HEK293 (cell line): ENCODE results near the gene CACNA2D4.

Source experiments
- ELK4 ChIP-seq: IDR thresholded peaks from 2 replicates; pipeline ENCODE4 v1.6.1; 2011; ENCODE audit warnings: mild to moderate bottlenecking, low read depth, low read length, borderline replicate concordance
- KLF7 ChIP-seq: fragments of 450-650 bp; formaldehyde crosslinking; IDR thresholded peaks from 2 replicates; pipeline ENCODE4 v1.5.1; 2016; ENCODE audit warnings: missing biosample characterization, missing genetic modification characterization, borderline replicate concordance
- SP3 ChIP-seq: fragments of 450-650 bp; formaldehyde crosslinking; IDR thresholded peaks from 2 replicates; pipeline ENCODE4 v1.5.1; 2016; ENCODE audit warnings: missing biosample characterization, missing genetic modification characterization
- SP7 ChIP-seq: fragments of 450-650 bp; formaldehyde crosslinking; IDR thresholded peaks from 2 replicates; pipeline ENCODE4 v1.5.1; 2016; ENCODE audit warnings: missing biosample characterization, missing genetic modification characterization
- YY1 ChIP-seq: fragments of 450-650 bp; formaldehyde crosslinking; IDR thresholded peaks from 2 replicates; pipeline ENCODE4 v1.5.1; 2018; ENCODE audit warnings: missing biosample characterization, missing genetic modification characterization
- YY2 ChIP-seq: fragments of 450-650 bp; formaldehyde crosslinking; IDR thresholded peaks from 2 replicates; pipeline ENCODE4 v1.5.1; 2016; ENCODE audit warnings: missing biosample characterization, missing genetic modification characterization
- ZBTB17 ChIP-seq: fragments of 450-650 bp; formaldehyde crosslinking; IDR thresholded peaks from 2 replicates; pipeline ENCODE4 v1.5.1; 2016; ENCODE audit warnings: missing biosample characterization, missing genetic modification characterization
- ZNF280D ChIP-seq: fragments of 450-650 bp; formaldehyde crosslinking; IDR thresholded peaks from 2 replicates; pipeline ENCODE4 v1.5.1; 2016; ENCODE audit warnings: missing biosample characterization, missing genetic modification characterization
- ZNF311 ChIP-seq: fragments of 450-650 bp; formaldehyde crosslinking; IDR thresholded peaks from 2 replicates; pipeline ENCODE4 v1.5.1; 2017; ENCODE audit warnings: missing biosample characterization, missing genetic modification characterization, borderline replicate concordance
- ZNF335 ChIP-seq: fragments of 450-650 bp; formaldehyde crosslinking; conservative IDR thresholded peaks from 2 replicates; pipeline ENCODE4 v1.5.1; 2016; ENCODE audit warnings: missing biosample characterization, missing genetic modification characterization
- ZNF350 ChIP-seq: fragments of 450-650 bp; formaldehyde crosslinking; IDR thresholded peaks from 2 replicates; pipeline ENCODE4 v1.5.0; 2017; ENCODE audit warnings: missing biosample characterization, mild to moderate bottlenecking, missing genetic modification characterization
- ZNF510 ChIP-seq: fragments of 450-650 bp; formaldehyde crosslinking; IDR thresholded peaks from 2 replicates; pipeline ENCODE4 v1.5.1; 2018; ENCODE audit warnings: mild to moderate bottlenecking, missing genetic modification characterization, missing biosample characterization; ENCODE audit not compliant: insufficient replicate concordance
- ZNF513 ChIP-seq: fragments of 450-650 bp; IDR thresholded peaks from 2 replicates; pipeline ENCODE4 v1.5.1; 2018; ENCODE audit warnings: missing biosample characterization, missing genetic modification characterization
- ZNF692 ChIP-seq: fragments of 450-650 bp; formaldehyde crosslinking; IDR thresholded peaks from 2 replicates; pipeline ENCODE4 v1.5.1; 2016; ENCODE audit warnings: missing biosample characterization, missing genetic modification characterization
- ZSCAN23 ChIP-seq: fragments of 450-650 bp; formaldehyde crosslinking; IDR thresholded peaks from 2 replicates; pipeline ENCODE4 v1.5.1; 2016; ENCODE audit warnings: missing biosample characterization, missing genetic modification characterization
- TF ChIP-seq, protein P1 (sequence below): fragments of 450-650 bp; formaldehyde crosslinking; IDR thresholded peaks from 2 replicates; pipeline ENCODE4 v1.5.1; 2016; ENCODE audit warnings: missing biosample characterization, missing genetic modification characterization
- TF ChIP-seq, protein P2 (sequence below): fragments of 450-650 bp; formaldehyde crosslinking; IDR thresholded peaks from 2 replicates; pipeline ENCODE4 v1.5.1; 2016; ENCODE audit warnings: missing biosample characterization, missing genetic modification characterization
- TF ChIP-seq, protein P3 (sequence below): fragments of 450-650 bp; formaldehyde crosslinking; IDR thresholded peaks from 2 replicates; pipeline ENCODE4 v1.5.1; 2016; ENCODE audit warnings: missing biosample characterization, missing genetic modification characterization

CACNA2D4 gene

DNA sequence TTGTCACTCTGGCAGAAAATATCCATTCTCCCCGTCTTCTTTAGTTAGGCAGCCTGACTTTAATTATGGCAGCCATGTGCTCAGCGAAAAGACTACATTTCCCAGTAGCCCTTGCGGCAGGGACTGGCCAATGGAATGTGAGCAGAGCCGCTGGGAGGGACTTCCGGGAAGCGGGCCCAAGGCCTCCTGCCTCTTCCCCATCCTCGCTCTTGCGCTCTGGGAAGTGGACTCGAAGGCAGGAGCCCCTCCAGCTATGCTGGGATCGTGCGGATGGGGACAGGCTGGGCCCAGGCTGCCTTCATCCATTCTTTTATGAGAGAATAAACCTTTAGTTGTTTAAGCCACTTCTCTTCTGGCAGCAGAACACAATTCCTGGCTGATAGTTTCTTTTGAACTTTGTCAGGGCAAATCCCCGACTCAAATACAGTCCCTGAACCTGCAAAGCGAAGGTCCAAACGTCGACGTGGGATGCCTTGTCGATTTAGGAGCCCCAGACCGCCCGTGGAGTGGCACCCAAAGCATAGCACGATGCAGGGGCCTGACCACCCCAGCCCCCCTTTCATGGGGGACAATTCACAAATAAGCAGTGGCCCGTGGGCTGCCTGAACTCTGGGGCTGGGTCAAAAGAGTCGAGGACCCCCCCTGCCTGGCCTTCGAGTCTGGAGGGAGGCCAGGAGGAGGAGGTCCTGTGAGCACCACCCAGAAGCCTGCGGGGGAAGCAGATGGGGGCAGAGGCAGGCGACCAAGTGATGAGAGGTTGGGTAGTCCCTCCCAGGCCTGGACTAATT lies 113.7 kb downstream of the CACNA2D4 start (continued):
- TF ChIP-seq ZNF280D (tag by site-specific recombination) (peak; percentile 64; the same call in 1 of the 2 replicates), ZNF510 (tag by site-specific recombination) (no peak), YY2 (tag by site-specific recombination) (peak; percentile 68), ZSCAN23 (tag by site-specific recombination) (no peak), ZNF335 (tag by site-specific recombination) (peak; percentile 70), ZNF350 (tag by site-specific recombination) (no peak), ZNF311 (tag by site-specific recombination) (no peak), ELK4 (no peak), ZBTB17 (tag by site-specific recombination) (peak; percentile 53; the same call in 1 of the 2 replicates), YY1 (tag by site-specific recombination) (peak; percentile 68), ZNF692 (tag by site-specific recombination) (peak; percentile 60; the same call in 1 of the 2 replicates), KLF7 (tag by site-specific recombination) (no peak), ZNF513 (peak; percentile 79), SP3 (tag by site-specific recombination) (peak; percentile 55; the same call in 1 of the 2 replicates), SP7 (tag by site-specific recombination) (0 out of 2 replicates have a peak, but pooled peaks have one; percentile 12)
- TF ChIP-seq, protein P1, sequence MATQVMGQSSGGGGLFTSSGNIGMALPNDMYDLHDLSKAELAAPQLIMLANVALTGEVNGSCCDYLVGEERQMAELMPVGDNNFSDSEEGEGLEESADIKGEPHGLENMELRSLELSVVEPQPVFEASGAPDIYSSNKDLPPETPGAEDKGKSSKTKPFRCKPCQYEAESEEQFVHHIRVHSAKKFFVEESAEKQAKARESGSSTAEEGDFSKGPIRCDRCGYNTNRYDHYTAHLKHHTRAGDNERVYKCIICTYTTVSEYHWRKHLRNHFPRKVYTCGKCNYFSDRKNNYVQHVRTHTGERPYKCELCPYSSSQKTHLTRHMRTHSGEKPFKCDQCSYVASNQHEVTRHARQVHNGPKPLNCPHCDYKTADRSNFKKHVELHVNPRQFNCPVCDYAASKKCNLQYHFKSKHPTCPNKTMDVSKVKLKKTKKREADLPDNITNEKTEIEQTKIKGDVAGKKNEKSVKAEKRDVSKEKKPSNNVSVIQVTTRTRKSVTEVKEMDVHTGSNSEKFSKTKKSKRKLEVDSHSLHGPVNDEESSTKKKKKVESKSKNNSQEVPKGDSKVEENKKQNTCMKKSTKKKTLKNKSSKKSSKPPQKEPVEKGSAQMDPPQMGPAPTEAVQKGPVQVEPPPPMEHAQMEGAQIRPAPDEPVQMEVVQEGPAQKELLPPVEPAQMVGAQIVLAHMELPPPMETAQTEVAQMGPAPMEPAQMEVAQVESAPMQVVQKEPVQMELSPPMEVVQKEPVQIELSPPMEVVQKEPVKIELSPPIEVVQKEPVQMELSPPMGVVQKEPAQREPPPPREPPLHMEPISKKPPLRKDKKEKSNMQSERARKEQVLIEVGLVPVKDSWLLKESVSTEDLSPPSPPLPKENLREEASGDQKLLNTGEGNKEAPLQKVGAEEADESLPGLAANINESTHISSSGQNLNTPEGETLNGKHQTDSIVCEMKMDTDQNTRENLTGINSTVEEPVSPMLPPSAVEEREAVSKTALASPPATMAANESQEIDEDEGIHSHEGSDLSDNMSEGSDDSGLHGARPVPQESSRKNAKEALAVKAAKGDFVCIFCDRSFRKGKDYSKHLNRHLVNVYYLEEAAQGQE, result no peak
- TF ChIP-seq, protein P2, sequence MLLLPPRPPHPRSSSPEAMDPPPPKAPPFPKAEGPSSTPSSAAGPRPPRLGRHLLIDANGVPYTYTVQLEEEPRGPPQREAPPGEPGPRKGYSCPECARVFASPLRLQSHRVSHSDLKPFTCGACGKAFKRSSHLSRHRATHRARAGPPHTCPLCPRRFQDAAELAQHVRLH (tag by site-specific recombination), result no peak
- TF ChIP-seq, protein P3, sequence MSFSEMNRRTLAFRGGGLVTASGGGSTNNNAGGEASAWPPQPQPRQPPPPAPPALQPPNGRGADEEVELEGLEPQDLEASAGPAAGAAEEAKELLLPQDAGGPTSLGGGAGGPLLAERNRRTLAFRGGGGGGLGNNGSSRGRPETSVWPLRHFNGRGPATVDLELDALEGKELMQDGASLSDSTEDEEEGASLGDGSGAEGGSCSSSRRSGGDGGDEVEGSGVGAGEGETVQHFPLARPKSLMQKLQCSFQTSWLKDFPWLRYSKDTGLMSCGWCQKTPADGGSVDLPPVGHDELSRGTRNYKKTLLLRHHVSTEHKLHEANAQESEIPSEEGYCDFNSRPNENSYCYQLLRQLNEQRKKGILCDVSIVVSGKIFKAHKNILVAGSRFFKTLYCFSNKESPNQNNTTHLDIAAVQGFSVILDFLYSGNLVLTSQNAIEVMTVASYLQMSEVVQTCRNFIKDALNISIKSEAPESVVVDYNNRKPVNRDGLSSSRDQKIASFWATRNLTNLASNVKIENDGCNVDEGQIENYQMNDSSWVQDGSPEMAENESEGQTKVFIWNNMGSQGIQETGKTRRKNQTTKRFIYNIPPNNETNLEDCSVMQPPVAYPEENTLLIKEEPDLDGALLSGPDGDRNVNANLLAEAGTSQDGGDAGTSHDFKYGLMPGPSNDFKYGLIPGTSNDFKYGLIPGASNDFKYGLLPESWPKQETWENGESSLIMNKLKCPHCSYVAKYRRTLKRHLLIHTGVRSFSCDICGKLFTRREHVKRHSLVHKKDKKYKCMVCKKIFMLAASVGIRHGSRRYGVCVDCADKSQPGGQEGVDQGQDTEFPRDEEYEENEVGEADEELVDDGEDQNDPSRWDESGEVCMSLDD (tag by site-specific recombination), result no peak
